Fibroblast of gingiva (primary cell): Measurements from ENCODE around the gene LMO7.

Source experiments
- DNase-seq: peaks from one replicate; pipeline ENCODE4 v3.0.0-alpha.2; 2011; ENCODE audit warnings: low read depth

The LMO7 gene

GRCh38 chr13:75801388-75801945 lies 165.3 kb downstream of the LMO7 start:
- no peak for DNase-seq

- no peak for DNase-seq
Observed at GRCh38 chr13:75802161-75802560, 166.0 kb downstream of the LMO7 start.

GRCh38 chr13:75803164-75803611 lies 167.1 kb downstream of the LMO7 start:
- no peak for DNase-seq

GRCh38 chr13:75804054-75804453 lies 167.9 kb downstream of the LMO7 start:
- no peak for DNase-seq

GRCh38 chr13:75804605-75805004 lies 168.5 kb downstream of the LMO7 start:
- DNase-seq = no peak

- DNase-seq = no peak
Observed at GRCh38 chr13:75806117-75806516, 170.0 kb downstream of the LMO7 start.

- no peak for DNase-seq
Observed at GRCh38 chr13:75811361-75811760, 175.2 kb downstream of the LMO7 start.

GRCh38 chr13:75811841-75812240 lies 175.7 kb downstream of the LMO7 start:
- DNase-seq = no peak

- no peak for DNase-seq
Observed at GRCh38 chr13:75812751-75813181, 176.6 kb downstream of the LMO7 start.

- DNase-seq = no peak
Observed at GRCh38 chr13:75813323-75813722, 177.2 kb downstream of the LMO7 start.

GRCh38 chr13:75818179-75818967 lies 182.2 kb downstream of the LMO7 start:
- no peak for DNase-seq

- no peak for DNase-seq
Observed at GRCh38 chr13:75818968-75819225, 182.8 kb downstream of the LMO7 start.

- no peak for DNase-seq
Observed at GRCh38 chr13:75825161-75825560, 189.0 kb downstream of the LMO7 start.

GRCh38 chr13:75825594-75825993 lies 189.5 kb downstream of the LMO7 start:
- no peak for DNase-seq

- no peak for DNase-seq
Observed at GRCh38 chr13:75826391-75826790, 190.3 kb downstream of the LMO7 start.

GRCh38 chr13:75829830-75830229 lies 193.7 kb downstream of the LMO7 start:
- no peak for DNase-seq

GRCh38 chr13:75830842-75831241 lies 194.7 kb downstream of the LMO7 start:
- DNase-seq = no peak

GRCh38 chr13:75831389-75831788 lies 195.3 kb downstream of the LMO7 start:
- DNase-seq = no peak

- DNase-seq = no peak
Observed at GRCh38 chr13:75832812-75833211, 196.7 kb downstream of the LMO7 start.

GRCh38 chr13:75836441-75836840 lies 200.3 kb downstream of the LMO7 start:
- no peak for DNase-seq

GRCh38 chr13:75838366-75839005 lies 202.4 kb downstream of the LMO7 start:
- DNase-seq = no peak

GRCh38 chr13:75839406-75839805 lies 203.3 kb downstream of the LMO7 start:
- peak; percentile 6 for DNase-seq

GRCh38 chr13:75841905-75842304 lies 205.8 kb downstream of the LMO7 start:
- no peak for DNase-seq

- DNase-seq = no peak
Observed at GRCh38 chr13:75843074-75843473, 206.9 kb downstream of the LMO7 start.
